NCI-H446 treated with DMSO at 0.1 percent for 48 hours (cell line): ENCODE results near the gene TMOD2.
A peak's percentile ranks its signal among the peaks of the same experiment; 100 is the strongest.
"Not testable (repeated sequence)": the region's sequence is repeated elsewhere in the genome, so short reads cannot be mapped to it uniquely, and the experiment has no call there.

Experiments
- DNase-seq: peaks from one replicate; lab custom pipeline; 2025; lab: John Stamatoyannopoulos, UW

TMOD2 gene

GRCh38 chr15:51774916-51775315 is 23.5 kb downstream of the TMOD2 start:
- DNase-seq: no peak

- peak; percentile 5 for DNase-seq
These were observed 24.8 kb downstream of the TMOD2 start for GRCh38 chr15:51775967-51776816.

- DNase-seq: peak; percentile 23
These were observed 25.7 kb downstream of the TMOD2 start for GRCh38 chr15:51776952-51777569.

GRCh38 chr15:51780636-51781035 is 29.2 kb downstream of the TMOD2 start:
- DNase-seq: no peak

- DNase-seq: no peak
These were observed 30.1 kb downstream of the TMOD2 start for GRCh38 chr15:51781506-51781905.

- DNase-seq: no peak
These were observed 31.0 kb downstream of the TMOD2 start for GRCh38 chr15:51782357-51782896.

GRCh38 chr15:51783967-51784366 is 32.6 kb downstream of the TMOD2 start:
- DNase-seq: no peak

- DNase-seq: not testable (repeated sequence)
These were observed 35.7 kb downstream of the TMOD2 start for GRCh38 chr15:51787130-51787529.

- DNase-seq: not testable (repeated sequence)
These were observed 41.1 kb downstream of the TMOD2 start for GRCh38 chr15:51792474-51792873.

- no peak for DNase-seq
These were observed 42.3 kb downstream of the TMOD2 start for GRCh38 chr15:51793521-51794305.

- DNase-seq: no peak
These were observed 45.5 kb downstream of the TMOD2 start for GRCh38 chr15:51796847-51797401.

- no peak for DNase-seq
These were observed 46.9 kb downstream of the TMOD2 start for GRCh38 chr15:51798281-51798680.

GRCh38 chr15:51799282-51800252 is 48.2 kb downstream of the TMOD2 start:
- no peak for DNase-seq

GRCh38 chr15:51801391-51801835 is 50.0 kb downstream of the TMOD2 start:
- peak; percentile 63 for DNase-seq

GRCh38 chr15:51802593-51802992 is 51.2 kb downstream of the TMOD2 start:
- DNase-seq: no peak

- no peak for DNase-seq
These were observed 52.6 kb downstream of the TMOD2 start for GRCh38 chr15:51803965-51804364.

GRCh38 chr15:51806123-51806522 is 54.7 kb downstream of the TMOD2 start:
- DNase-seq: no peak

- DNase-seq: no peak
These were observed 58.1 kb downstream of the TMOD2 start for GRCh38 chr15:51809457-51809856.

- no peak for DNase-seq
These were observed 61.2 kb downstream of the TMOD2 start for GRCh38 chr15:51812598-51812997.

- no peak for DNase-seq
These were observed 63.2 kb downstream of the TMOD2 start for GRCh38 chr15:51814606-51815005.

GRCh38 chr15:51816611-51817010 is 65.2 kb downstream of the TMOD2 start:
- no peak for DNase-seq
